H1 (cell line): ENCODE results near the gene SLC51B. TPM values are rescaled to one million over a fixed set of nuclear protein-coding genes. Genes with fewer than 3 reads are reported as not detected.

Experiments
- EGR1 ChIP-seq: IDR thresholded peaks from 2 replicates; pipeline ENCODE4 v1.6.1; 2011; ENCODE audit warnings: low read depth, low read length, borderline replicate concordance
- RBBP5 ChIP-seq: IDR thresholded peaks from 2 replicates; pipeline ENCODE4 v1.7.1; 2012; ENCODE audit warnings: low read depth, mild to moderate bottlenecking, inconsistent platforms, low read length, moderate library complexity, borderline replicate concordance
- polyA plus RNA-seq, 7 experiments: library from polyadenylated mRNA; depleted of rRNA in 3 of 7; stranded (reverse) in 5 of 7; unstranded in 2 of 7; fragments of >200 nt in 5 of 7; fragments of 200-250 nt in 2 of 7; gene quantifications; 1 replicate in 5 of 7; 2 replicates in 1 of 7; 4 replicates in 1 of 7; pipeline versions ENCODE4 v1.2.1 to v1.2.3, GENCODE V29; 2011 to 2013; ENCODE audit warnings: missing spikeins in 2 of 7, mixed read lengths in 2 of 7
- total RNA-seq: library from RNA; stranded (reverse); fragmentation: NEBNext Ultra II Directional; extraction: Animal tissue kit (Norgen Biotek cat#: 25700); gene quantifications from 2 replicates; pipeline ENCODE4 v1.2.1, GENCODE V29; 2021

Gene SLC51B
- total and polyA plus RNA-seq, 2 of the 8 experiments (the other 6 are each of a cell fraction or from before 2014, with no cell fraction given) = not detected

GRCh38 chr15:65067645-65068402 is 22.6 kb downstream of the SLC51B start, which contains the start of gene RASL12 (continued):
- TF ChIP-seq EGR1 (peak; percentile 9; the same call in 1 of the 2 replicates), RBBP5 (0 out of 2 replicates have a peak, but pooled peaks have one; percentile 54)
